Brain microvascular endothelial cell (primary cell): ENCODE data around the gene RSPH4A.
A peak's percentile ranks its signal among the peaks of the same experiment; 100 is the strongest.
"Not testable (repeated sequence)": the region's sequence is repeated elsewhere in the genome, so short reads cannot be mapped to it uniquely, and the experiment has no call there.

ENCODE experiments used
- DNase-seq: peaks from one replicate; pipeline ENCODE4 v3.0.0-alpha.2; 2020
- H3K27ac ChIP-seq: fragments of 250-450 bp; sonication (Bioruptor Pico); 2 replicates; pipeline ENCODE4 v1.5.1; 2020; ENCODE audit warnings: mild to moderate bottlenecking, moderate library complexity
- H3K27me3 ChIP-seq: fragments of 250-450 bp; sonication (Bioruptor Pico); replicated peaks from 2 replicates; pipeline ENCODE4 v1.5.1; 2020; ENCODE audit warnings: mild to moderate bottlenecking
- H3K36me3 ChIP-seq: fragments of 250-450 bp; sonication (Bioruptor Pico); replicated peaks from 2 replicates; pipeline ENCODE4 v1.5.1; 2020; ENCODE audit warnings: mild to moderate bottlenecking
- H3K4me3 ChIP-seq: 2 replicates; pipeline ENCODE4 v1.5.1; 2011; ENCODE audit warnings: low read depth, mild to moderate bottlenecking, control low read depth, low read length, moderate library complexity
- in situ Hi-C: cut with HindIII; loops from 2 replicates; pipeline ENCODE4 v1.10.0; 2017; ENCODE audit warnings: low sequenced_read_pairs, low pct_ligation_motif_present
- TF ChIP-seq, protein P1 (sequence below): IDR thresholded peaks from 2 replicates; pipeline ENCODE4 v1.5.1; 2011; ENCODE audit warnings: low read depth, mild to moderate bottlenecking, moderate library complexity, low read length, control low read depth, inconsistent platforms; ENCODE audit errors: missing control alignments

RSPH4A gene

DNA sequence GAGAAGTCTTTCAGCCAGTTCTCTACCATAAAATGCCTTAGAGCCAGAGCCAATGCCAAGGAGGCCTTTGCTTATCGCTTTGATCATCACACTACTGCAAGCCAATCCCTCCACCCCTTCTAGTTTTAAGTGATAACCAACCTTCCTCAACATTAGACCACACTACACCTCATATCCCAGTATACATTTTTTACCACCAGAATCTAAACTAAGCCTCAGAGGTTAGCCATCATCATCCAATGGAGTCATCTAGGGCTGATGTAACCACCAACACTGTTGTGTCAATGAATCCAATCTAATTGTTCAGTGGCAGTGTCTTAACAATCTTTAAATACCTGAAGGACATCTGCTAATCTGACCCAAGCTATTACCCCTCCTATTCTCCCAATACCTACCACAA lies 45.9 kb downstream of the RSPH4A start:
- H3K4me3 ChIP-seq, result no peak overlapping the region
- H3K27ac ChIP-seq, result no peak overlapping the region
- no peaks in the 10 kb centered on the region for H3K27me3 ChIP-seq
- H3K36me3 ChIP-seq, result no peaks in the 10 kb centered on the region
- in situ Hi-C loops, result no loop called here
- no peak for DNase-seq
- TF ChIP-seq, protein P1, sequence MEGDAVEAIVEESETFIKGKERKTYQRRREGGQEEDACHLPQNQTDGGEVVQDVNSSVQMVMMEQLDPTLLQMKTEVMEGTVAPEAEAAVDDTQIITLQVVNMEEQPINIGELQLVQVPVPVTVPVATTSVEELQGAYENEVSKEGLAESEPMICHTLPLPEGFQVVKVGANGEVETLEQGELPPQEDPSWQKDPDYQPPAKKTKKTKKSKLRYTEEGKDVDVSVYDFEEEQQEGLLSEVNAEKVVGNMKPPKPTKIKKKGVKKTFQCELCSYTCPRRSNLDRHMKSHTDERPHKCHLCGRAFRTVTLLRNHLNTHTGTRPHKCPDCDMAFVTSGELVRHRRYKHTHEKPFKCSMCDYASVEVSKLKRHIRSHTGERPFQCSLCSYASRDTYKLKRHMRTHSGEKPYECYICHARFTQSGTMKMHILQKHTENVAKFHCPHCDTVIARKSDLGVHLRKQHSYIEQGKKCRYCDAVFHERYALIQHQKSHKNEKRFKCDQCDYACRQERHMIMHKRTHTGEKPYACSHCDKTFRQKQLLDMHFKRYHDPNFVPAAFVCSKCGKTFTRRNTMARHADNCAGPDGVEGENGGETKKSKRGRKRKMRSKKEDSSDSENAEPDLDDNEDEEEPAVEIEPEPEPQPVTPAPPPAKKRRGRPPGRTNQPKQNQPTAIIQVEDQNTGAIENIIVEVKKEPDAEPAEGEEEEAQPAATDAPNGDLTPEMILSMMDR, result no peak

- H3K27me3 ChIP-seq, result no peaks in the 10 kb centered on the region
- in situ Hi-C loops, result no loop called here
- no peak for DNase-seq
- H3K27ac ChIP-seq, result no peak overlapping the region
- no peak overlapping the region for H3K4me3 ChIP-seq
- no peaks in the 10 kb centered on the region for H3K36me3 ChIP-seq
- TF ChIP-seq, protein P1, result no peak
Measured at GRCh38 chr6:116663308-116663707, 47.0 kb downstream of the RSPH4A start.

DNA sequence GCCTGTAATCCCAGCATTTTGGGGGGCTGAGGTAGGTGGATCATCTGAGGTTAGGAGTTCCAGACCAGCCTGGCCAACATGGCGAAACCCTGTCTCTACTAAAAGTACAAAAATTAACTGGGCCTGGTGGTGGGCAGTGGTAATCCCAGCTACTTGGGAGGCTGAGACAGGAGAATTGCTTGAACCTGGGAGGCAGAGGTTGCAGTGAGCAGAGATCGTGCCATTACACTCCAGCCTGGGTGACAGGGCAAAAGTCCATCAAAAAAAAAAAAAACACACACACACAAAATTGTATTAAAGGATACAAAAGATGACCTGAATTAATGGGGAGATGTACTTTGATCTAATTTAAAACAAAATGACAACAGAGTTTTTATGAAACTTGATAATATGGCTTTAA lies 47.9 kb downstream of the RSPH4A start:
- H3K27me3 ChIP-seq, H3K36me3 ChIP-seq, DNase-seq, H3K27ac ChIP-seq, in situ Hi-C loops, H3K4me3 ChIP-seq: not testable (repeated sequence)

- no peak overlapping the region for H3K27ac ChIP-seq
- no peak overlapping the region for H3K4me3 ChIP-seq
- in situ Hi-C loops, result no loop called here
- H3K36me3 ChIP-seq, result no peaks in the 10 kb centered on the region
- no peaks in the 10 kb centered on the region for H3K27me3 ChIP-seq
- TF ChIP-seq, protein P1, result no peak
- no peak for DNase-seq
Measured at GRCh38 chr6:116665464-116665863, 49.2 kb downstream of the RSPH4A start.

DNA sequence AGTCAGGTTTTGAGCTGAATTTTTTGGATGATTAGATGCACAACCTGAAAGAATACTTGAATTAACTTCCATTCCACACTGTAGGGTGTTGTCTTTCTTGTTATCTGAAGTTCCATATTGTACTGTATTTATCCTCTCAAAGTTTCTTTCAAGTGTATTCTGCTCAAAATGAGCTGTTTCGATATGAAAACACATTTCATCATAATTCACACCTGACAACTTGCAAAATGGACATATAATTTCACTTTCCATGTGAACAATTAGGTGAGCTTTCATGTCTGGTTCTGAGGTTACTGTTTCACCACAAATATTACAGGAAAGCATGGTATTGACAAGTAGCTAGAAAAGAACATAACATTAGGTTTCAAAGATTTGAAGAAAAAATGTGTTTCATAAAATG lies 50.6 kb downstream of the RSPH4A start:
- no peak overlapping the region for H3K4me3 ChIP-seq
- no peak overlapping the region for H3K27ac ChIP-seq
- no peak for DNase-seq
- in situ Hi-C loops, result no loop called here
- H3K27me3 ChIP-seq, result no peaks in the 10 kb centered on the region
- TF ChIP-seq, protein P1, result no peak
- no peaks in the 10 kb centered on the region for H3K36me3 ChIP-seq

DNA sequence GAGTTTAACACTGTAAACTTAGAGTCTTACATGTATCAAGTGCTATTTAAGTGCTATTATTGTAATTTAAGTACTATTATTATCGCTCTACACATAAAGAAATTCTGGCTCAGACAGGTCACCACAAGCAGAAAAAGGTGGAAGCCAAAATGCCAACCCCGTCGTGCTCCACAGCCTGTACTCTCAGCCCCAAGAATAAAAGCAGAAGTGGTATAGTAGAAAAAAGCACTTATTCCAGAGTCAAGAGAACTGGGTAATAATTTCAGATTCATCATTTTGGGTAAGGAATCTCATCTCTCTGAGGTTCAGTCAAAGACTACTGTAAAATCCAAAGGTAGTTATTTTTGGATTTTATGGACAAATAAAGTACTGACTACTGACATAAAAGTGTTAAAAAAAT lies 51.3 kb downstream of the RSPH4A start:
- H3K4me3 ChIP-seq, result peak overlapping the region; percentile 100
- DNase-seq, result no peak
- H3K36me3 ChIP-seq, result no peaks in the 10 kb centered on the region
- H3K27ac ChIP-seq, result no peak overlapping the region
- H3K27me3 ChIP-seq, result no peaks in the 10 kb centered on the region
- TF ChIP-seq, protein P1, result no peak
- in situ Hi-C loops, result no loop called here
